ENCODE results near the gene RPN2.
A peak's percentile ranks its signal among the peaks of the same experiment; 100 is the strongest.

Gene RPN2

GRCh38 chr20:37200926-37201826 is 22.0 kb downstream of the RPN2 start:
- DNase-seq (ENCODE audit: low read depth) = no peak
- TF ChIP-seq, protein P1, sequence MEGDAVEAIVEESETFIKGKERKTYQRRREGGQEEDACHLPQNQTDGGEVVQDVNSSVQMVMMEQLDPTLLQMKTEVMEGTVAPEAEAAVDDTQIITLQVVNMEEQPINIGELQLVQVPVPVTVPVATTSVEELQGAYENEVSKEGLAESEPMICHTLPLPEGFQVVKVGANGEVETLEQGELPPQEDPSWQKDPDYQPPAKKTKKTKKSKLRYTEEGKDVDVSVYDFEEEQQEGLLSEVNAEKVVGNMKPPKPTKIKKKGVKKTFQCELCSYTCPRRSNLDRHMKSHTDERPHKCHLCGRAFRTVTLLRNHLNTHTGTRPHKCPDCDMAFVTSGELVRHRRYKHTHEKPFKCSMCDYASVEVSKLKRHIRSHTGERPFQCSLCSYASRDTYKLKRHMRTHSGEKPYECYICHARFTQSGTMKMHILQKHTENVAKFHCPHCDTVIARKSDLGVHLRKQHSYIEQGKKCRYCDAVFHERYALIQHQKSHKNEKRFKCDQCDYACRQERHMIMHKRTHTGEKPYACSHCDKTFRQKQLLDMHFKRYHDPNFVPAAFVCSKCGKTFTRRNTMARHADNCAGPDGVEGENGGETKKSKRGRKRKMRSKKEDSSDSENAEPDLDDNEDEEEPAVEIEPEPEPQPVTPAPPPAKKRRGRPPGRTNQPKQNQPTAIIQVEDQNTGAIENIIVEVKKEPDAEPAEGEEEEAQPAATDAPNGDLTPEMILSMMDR (IDR thresholded peaks at IDR 0.05; ENCODE audit: insufficient read depth, low read depth, low read length, missing control alignments) = no peak
- H3K4me3 ChIP-seq (ENCODE audit: low read length) = no peak overlapping the region

DNA sequence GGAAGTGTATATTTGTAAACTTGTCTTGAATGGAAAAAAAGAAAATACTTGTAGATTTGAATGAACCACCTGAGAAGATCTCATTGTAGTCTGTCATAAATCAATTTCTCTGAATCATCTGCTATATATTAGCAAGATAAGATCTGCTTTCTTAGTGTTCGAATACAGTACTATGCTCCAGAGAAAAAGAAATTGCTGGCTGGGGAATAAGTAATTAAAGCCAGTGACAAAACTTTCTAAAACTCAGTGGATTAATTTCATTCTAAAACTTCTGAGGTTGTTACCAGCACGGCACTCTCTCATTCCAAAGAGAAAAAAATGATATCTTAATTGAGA is 22.7 kb downstream of the RPN2 start:
- DNase-seq (ENCODE audit: low read depth) = no peak
- H3K4me3 ChIP-seq (ENCODE audit: low read length) = no peak overlapping the region

DNA sequence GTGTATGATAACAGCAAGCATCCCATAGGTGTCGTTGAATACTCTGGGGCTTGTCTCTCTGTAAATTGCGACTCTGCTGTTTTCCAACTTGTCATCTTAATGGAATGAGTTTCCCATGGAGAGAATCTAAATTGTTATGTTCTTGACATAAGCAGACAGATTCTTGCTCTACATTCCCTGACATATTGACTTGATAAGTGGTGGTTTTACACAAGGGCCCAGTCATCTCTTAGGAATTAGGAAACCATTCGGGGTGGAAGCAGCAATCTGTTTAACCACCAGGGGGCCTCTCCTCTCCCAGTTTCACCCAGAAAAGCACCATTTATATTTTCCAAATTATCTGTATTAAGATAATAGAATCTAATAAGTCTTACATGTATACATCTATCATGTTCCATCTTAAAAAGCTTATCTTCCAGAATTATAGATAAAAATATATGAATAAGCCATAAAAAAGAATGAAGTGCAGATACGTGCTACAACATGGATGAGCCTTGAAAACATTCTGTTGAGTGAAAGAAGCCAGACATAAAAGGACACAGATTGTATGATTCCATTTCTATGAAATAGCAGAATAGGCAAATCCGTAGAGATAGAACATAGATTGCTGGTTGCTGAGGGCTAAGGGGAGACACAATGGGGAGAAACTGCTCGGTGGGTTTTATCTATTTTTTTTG is 23.3 kb downstream of the RPN2 start:
- TF ChIP-seq, protein P1 (IDR thresholded peaks at IDR 0.05; ENCODE audit: insufficient read depth, low read depth, low read length, missing control alignments) = peak; percentile 89
- DNase-seq (ENCODE audit: low read depth) = peak; percentile 87
- no peak overlapping the region for H3K4me3 ChIP-seq (ENCODE audit: low read length)

More for the DNA sequence above, 22.7 kb downstream of the RPN2 start:
- TF ChIP-seq, protein P1 (IDR thresholded peaks at IDR 0.05; ENCODE audit: insufficient read depth, low read depth, low read length, missing control alignments) = no peak

DNA sequence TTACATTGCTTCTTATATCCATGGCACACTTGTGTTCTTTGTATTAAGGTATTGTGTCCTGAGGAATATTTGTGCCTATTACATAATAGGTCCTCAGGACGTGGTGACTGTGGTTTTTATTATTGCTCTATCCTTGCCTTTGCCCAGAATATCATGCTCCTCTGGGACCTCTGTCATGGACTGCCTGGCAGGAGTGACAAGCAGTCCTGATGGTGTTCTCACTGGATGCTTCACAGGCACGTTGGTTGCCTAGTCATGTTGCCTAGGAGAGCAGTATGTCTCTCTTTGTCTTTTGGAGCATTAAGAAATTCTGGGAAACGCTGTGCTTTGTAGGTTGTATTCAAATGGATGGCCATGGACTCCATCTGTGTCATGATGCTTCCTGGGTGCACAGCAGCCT is 24.9 kb downstream of the RPN2 start:
- H3K4me3 ChIP-seq (ENCODE audit: low read length) = no peak overlapping the region
- TF ChIP-seq, protein P1 (IDR thresholded peaks at IDR 0.05; ENCODE audit: insufficient read depth, low read depth, low read length, missing control alignments) = no peak

GRCh38 chr20:37205130-37205529 is 26.0 kb downstream of the RPN2 start:
- H3K4me3 ChIP-seq (ENCODE audit: low read length) = no peak overlapping the region
- TF ChIP-seq, protein P1 (IDR thresholded peaks at IDR 0.05; ENCODE audit: insufficient read depth, low read depth, low read length, missing control alignments) = no peak
- no peak for DNase-seq (ENCODE audit: low read depth)

More for the DNA sequence above, 24.9 kb downstream of the RPN2 start:
- DNase-seq (ENCODE audit: low read depth) = no peak

- H3K4me3 ChIP-seq (ENCODE audit: low read length) = no peak overlapping the region
- TF ChIP-seq, protein P1 (IDR thresholded peaks at IDR 0.05; ENCODE audit: insufficient read depth, low read depth, low read length, missing control alignments) = no peak
- no peak for DNase-seq (ENCODE audit: low read depth)
These were observed 26.7 kb downstream of the RPN2 start for GRCh38 chr20:37205794-37206193.
